Activated T-cell treated with anti-CD3 and anti-CD28 coated beads, Interleukin-2, amount 50 U/mL, for 4 hours (primary cell): ENCODE results near the gene RAB40B. TPM values are rescaled to one million over a fixed set of nuclear protein-coding genes. Genes with fewer than 3 reads are reported as not detected.

Experiments used
- total RNA-seq, 3 donors: library from RNA; stranded (reverse); gene quantifications; one replicate each; pipeline ENCODE4 v1.2.1, GENCODE V29; 2021

Gene RAB40B
- total RNA-seq, 3 donors from 2014 or later: 3.8 to 4.8 (median 4.1) TPM

Other genes starting within 250 kb of the RAB40B start
- 100 to 1,000 TPM; 151 to 165 (median 156) TPM for gene CYBC1, start 247.9 kb downstream of the RAB40B start, total RNA-seq
- gene NARF, start 240.0 kb downstream of the RAB40B start, total RNA-seq: 10 to 100 TPM; 40.9 to 55.9 (median 45.9) TPM
- 10 to 100 TPM; 73.6 to 78.5 (median 75.9) TPM for gene FOXK2, start 179.0 kb downstream of the RAB40B start, total RNA-seq
- 10 to 100 TPM; 47.1 to 52.5 (median 47.4) TPM for gene WDR45B, start 50.3 kb downstream of the RAB40B start, total RNA-seq
- gene FN3KRP, start 18.0 kb upstream of the RAB40B start, total RNA-seq: 10 to 100 TPM; 34.9 to 43.8 (median 36.0) TPM
- gene FN3K, start 36.9 kb upstream of the RAB40B start, total RNA-seq: 1 to 10 TPM in 2 of 3 donors, under 1 TPM in 1; 0.79 to 1.3 (median 1.0) TPM
- gene TBCD, start 53.4 kb upstream of the RAB40B start, total RNA-seq: 10 to 100 TPM; 63.5 to 76.7 (median 66.1) TPM
- gene ZNF750, start 141.3 kb upstream of the RAB40B start, total RNA-seq: not detected